CD4-positive, alpha-beta T cell treated with Interleukin-17A for 4 hours (primary cell): ENCODE results near the gene GNAI1.

Experiments
- DNase-seq: peaks from one replicate; pipeline ENCODE4 v3.0.0-alpha.2; 2020; ENCODE audit warnings: mixed read lengths

GNAI1 gene

DNA sequence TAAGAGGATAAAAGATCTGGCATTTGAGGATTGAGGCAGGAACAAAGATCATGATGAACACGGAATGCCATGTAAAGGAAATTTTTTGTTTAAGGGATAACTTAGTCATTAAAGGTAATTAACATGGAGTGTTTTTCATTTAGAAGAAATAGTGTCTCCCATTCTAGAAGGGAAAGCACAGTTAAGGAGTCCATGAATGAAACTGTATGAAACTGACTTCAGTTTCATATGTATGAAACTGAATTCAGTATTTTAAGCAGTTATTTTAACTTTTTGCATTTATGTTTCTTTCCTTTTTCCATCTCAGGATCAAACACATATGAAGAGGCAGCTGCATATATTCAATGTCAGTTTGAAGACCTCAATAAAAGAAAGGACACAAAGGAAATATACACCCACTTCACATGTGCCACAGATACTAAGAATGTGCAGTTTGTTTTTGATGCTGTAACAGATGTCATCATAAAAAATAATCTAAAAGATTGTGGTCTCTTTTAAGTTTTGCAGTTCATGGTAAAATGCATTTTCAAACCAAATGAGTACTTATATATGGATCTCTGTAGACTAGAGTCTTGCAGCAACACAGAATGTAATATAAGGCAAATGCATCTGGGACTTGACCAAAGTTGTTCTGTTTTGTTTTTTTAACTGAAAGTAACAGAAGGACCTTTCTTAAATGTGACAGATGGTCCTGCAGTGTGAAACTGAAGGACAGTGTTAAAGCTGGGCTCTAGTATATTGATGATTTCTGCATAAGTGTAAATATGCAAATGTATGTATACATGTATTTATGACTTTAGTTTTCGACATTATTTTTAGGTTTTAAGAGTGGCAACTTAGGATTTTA lies 82.6 kb downstream of the GNAI1 start:
- DNase-seq, result no peak

DNA sequence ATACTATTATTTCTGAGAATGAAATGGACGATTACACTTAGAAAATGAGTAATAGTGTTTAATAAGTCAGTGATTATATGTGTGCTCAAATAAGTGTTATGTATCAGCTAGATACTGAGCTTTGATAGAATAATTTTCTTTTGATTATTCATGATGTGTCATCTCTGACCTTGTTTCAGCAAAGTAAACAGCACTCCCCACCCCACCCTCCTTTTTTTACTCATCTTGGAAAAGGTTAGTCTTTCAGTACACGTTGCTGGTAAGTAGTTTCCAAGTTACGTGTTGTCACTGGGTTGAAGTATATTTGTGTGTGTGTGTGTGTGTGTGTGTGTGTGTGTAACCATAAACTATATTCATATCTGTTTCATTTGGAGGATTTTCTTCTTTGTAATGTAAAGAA lies 84.1 kb downstream of the GNAI1 start:
- no peak for DNase-seq

DNA sequence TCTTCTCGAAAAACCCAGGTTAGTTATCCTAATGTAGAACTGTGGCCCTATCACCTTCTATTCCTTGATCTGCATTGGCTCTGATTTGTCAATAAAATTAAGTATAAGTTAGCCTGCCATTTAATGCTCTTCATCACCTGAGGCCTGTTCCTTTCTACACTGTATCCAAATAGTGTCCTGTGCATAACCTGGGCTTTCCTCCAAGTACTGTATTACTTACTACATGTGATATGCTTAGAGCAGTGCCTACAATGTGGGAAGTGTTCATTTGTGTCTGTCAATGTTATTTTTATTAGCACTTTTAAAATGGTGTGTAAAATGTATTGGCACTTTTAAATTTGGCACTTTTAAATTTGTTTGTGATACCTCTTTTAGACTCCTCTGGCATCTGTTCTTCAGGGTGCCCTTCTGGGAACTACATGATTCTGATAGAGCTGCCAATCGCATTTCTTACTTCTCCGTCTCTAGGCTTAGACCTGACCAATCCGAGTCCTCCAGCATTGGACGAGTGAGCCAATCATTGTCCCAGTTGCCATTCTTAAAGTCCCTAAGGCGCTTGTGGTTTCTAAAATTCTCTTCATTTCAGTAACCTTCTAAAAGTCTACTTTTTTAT lies 85.5 kb downstream of the GNAI1 start:
- DNase-seq, result no peak

DNA sequence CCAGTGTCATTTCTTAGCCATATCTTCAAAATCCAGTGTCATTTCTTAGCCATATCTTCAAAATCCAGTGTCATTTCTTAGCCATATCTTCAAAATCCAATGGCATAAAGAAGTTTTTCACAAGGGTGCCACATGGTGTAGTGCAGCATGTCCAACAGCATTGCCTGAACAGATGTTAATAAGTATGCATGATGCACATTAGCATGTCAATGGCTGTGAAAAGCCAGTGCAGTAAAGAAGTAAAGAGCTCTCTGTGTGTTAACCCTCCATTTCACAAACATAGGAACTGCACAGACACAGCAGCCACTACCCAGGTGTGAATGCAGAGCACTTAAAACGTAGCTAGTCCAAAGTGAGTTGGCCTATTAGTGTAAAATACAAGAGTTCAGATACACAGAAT lies 89.8 kb downstream of the GNAI1 start:
- no peak for DNase-seq

DNA sequence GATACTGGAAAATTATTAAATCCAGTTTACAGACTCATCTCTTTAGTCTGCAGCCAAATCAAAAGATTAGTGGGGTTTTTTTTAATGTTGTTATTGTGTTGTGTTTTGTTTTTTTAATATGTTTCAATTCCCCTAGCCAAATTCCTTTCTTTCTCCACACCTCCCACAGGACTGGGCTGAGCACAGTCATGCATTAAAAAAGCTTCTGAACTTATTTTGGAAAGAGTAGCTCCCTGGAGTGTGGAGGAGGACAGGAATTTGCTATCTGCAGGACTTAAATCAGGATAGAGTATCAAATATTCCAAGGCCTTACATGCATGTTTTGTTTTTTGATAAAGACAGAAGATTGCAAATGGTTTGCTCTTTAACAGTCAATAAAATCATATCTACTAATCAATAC lies 90.7 kb downstream of the GNAI1 start:
- no peak for DNase-seq

DNA sequence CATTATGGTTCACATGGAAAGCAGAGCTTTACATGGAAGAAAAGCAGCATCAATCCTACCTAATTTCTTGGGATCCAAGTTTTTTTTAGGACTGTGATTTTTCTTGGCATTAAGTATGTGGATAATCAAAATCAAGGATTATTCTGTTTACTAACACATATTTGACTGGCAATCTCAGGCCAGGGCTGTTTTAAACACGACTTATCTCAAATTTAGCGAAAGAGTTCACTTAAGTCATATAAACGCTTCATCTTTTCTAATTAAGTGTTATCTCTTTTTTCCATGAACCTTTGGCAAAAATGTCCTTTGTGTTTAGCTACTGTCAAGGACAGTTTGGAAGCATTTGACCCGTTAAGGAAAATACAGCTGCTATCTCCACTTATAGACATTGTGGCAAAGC lies 92.0 kb downstream of the GNAI1 start:
- DNase-seq, result no peak

DNA sequence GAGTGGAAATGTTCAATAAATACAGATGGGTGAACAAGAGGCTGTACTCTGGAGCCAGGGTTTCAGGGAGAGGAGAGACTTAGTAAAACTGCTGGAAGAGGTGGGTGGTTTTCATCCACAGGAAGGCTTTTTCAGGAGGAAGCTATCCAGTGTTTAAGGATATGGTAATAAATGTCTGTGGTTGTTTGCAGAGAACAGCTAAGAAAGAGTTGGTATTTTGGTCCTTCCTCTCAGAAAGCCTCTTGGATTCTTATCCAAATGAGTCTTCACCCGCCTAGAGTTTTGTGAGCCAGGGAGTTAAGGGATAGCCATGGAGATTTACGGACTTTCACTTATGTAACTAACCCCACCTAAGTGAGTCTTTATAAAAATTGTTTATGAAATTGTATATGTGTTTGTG lies 95.7 kb downstream of the GNAI1 start:
- no peak for DNase-seq

DNA sequence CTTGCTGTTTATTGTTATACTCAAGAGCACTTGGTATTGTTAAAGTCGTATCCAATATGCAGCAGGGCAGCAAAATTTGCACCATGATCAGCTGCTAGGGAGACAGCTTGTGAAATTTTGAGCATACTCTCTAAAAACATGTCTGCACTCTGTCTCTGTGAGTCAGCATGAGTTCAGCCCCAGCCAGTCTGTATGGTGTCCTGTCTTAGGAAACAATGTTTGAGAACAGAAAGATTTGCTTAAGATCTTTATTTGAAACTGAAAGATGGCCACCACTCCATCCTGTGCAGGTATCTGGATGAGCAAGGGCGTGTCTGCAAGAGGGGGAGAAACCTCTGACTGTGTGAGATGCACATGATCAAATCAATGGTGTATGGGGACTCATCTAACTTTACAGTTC lies 97.1 kb downstream of the GNAI1 start:
- no peak for DNase-seq

DNA sequence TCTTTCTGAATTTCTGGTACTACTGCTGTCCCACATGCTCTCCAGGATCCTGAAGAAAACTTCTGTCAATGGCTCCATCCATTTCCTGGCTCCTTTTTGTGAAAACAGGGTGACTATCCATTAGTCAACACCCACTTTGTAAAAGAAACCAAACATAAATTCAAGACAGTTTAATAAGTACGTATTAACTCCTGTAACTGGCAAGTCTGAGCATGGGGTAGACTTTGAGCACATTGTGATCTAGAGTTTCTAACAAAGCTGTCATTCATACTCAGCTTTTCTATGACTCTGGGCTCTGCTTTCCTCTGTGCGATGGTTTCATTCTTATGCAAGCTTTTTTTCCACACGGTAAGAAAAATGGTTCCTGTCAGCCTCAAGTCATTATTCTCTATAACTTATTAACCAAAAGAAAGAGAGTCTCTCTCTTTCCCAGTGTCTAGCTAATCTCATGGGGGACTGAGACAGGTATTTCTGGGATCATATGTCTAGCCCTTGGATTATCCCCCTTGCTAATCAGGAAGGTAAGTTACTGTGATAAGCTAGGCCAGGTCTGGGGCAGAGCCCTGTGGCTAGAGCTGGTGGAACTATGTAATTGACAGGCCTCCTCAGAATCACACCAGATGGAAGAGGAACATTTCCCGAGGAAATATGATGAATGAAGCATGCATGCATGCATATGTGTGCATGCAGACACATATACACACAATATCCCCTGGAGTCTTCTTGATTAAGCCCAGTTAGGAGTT lies 98.5 kb downstream of the GNAI1 start:
- no peak for DNase-seq

DNA sequence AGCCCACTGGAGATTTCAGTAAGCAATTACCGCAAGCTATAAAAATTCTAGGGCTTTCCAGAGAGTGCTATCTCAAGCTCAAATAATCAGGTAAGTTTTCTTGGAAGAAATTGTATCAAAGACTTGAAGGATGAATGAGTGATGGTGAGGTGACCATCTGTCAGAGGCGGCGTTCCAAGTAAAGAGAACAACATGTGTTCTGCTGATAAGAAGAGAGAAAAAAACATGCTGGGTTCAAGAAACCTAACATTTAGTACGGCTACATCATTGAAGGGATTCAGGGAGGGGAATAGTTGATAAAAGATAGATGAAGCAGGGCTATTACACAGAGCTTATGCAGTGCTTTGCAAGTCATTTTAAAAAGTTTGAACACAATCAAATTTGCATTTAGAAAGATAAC lies 100.7 kb downstream of the GNAI1 start:
- no peak for DNase-seq

DNA sequence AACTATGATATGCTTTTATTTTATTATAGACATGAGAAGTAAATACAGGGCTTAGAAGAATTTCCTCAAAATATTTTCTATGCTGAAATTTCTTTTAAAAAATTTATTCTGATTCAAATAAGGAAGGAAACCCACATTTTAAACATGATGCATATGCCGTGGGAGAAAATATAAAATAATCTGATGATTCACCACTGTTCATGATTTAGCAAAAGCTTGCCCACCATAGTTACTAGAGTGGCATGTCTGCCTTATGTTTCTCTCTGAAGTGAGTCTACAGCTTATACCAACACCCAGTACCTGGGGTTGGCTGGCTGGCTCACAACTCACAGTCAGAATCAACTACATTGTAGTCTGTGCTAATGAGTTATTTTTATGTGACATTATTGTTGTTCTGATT lies 102.0 kb downstream of the GNAI1 start:
- DNase-seq, result no peak

DNA sequence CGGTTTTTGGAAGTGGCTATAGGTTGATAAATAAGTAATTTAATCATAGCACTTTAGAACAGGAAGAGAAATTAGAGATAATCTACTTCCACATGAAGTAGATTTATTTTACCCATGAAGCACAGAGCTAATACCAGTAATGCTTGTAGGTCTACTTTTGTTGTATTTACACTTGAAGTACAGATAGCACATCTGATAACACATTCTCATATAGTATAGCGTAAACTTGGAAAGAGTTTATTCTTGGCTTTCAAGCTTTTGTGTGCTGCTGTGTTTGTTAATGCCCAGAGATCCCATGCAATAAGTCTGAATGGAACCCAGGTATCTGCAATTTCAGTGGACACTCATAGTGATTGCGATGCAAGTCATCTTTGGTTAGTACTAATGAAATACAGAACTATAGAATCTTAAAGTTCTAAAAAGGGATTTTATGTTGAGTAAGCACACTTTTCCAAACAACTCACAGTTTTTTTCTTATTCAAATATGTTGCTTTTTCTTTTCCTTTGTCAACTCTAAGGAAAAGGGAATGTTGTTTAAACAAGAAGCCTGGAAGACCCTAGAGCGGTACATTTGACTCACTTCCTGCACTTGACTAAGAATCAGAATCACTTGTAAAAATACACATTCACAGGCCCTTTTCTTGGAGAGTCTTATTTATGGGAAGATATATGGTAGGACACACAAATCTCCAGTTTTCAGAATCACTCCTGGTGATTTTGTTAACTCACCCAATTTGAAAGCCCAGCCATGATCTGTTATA lies 105.8 kb downstream of the GNAI1 start:
- DNase-seq, result no peak

DNA sequence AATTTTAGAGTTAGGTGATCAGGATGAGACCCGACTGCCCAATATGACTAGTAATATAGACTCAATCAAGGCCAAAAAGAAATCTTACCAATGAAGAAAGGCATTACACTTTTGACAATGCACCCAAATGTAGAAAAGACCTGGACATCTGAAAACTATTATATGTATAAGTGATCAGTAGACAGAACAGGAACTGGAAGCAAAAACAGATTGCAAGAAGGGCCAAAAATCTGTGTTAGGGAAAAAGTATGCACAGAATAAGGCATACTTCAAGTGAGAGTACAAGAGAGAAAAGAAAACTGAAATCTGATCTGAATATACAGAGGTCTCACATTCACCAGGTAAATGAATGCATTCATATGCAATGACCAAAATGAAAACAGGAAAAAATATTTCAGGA lies 107.0 kb downstream of the GNAI1 start:
- DNase-seq, result no peak

DNA sequence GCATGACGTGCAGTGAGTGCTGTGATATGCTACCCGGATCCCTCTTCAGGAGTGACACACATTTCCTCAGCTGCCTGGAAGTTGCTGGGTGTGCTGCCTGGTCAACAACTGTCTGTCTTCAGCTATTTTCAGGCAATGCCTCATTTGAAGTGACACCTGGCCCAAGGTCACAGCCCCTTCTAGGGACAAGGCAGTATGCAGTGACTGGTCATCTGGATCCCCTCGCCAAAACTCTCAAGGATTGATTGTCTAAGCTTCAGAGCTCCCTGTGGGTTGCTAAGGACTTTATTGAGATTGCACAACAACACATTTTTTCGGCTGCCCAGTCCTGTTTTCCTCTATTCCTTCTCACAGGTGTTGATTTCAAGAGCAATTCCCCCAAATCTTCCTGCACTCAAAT lies 108.8 kb downstream of the GNAI1 start:
- DNase-seq, result no peak

DNA sequence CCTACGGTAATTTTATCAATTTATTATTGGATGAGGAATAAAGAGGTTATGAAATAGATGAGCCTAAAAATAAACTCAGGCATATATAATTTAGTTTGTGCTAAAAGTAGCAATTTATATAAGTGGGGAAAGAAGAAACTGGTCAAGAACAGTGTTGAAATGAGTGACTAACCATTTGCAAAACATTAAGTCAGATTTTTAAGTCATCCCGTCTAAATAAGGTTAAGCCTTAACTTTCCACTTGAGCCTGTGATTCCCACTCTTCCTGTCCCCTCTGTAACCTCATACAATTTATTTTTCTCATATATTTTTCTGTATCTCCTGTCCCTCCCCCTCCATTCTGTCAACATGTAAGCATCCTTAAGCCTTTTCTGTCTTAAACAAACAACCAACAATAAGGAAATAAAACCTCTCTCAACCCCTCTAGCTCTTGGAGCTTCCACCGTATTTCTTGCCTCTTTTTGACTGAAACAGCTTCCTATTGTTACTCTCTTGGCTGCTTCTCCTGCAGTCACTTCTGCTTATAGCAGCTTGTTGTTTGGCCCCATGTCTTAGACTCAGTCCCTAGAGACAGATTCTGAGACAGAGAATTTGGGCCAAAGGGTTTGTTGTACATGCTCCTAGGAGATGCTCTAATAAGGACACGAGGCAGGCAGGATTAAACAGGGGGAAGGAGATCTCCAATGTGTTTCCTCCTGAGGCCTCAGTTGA lies 109.7 kb downstream of the GNAI1 start:
- DNase-seq, result no peak

DNA sequence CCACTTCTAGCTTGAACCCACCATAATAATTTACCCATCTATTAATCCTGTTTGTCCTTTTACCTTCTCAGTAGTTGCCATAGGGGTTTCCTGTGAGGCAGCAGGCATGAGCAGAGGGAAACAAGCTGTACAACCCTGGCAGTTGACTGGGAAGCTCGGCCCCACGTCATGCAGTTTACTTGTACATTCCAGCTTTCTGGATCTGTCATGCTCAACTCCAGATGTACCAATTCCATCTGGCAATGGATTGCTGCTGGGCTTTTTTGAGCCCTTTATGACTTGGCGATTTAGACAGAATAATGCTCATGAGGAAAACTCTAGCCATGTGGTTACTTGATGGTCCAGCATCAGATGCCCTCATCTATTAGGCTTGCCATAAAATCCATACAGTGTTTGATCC lies 112.5 kb downstream of the GNAI1 start:
- no peak for DNase-seq

DNA sequence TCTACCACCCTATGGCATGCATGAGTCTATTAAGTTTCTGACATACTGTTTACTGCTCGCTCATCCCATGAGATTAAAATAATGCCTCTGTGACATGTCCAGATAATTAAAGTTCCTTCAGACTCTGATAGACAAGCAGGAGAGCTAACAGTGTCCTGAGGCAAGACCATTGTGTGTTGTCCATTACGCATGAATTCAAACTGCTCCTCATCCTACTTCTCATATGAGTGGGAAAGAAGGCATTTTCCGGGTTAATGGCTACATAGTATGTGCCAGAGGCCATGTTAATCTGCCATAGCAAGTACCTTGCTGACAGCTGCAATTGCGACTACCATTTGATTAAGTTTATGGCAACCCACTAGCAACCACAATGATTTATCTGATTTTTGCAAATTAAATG lies 113.3 kb downstream of the GNAI1 start:
- DNase-seq, result no peak

DNA sequence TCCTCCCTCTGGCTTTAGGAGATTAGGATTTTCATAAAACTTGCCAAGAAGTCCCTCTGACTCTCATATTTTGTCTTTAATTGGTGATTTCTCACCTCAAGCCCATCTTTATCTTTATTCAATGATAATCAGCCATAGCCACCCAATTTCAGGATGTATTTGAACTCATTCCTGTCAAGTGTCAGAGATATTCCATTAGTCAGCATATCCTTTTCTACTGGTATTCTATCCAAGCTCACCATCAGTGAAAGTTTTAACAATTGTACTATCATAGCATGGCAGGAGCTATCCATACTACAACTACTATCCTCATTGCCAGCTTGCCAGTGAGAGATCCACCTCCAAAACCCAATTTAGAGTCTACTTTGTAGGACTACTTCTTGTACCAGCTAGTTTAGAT lies 114.6 kb downstream of the GNAI1 start:
- no peak for DNase-seq

DNA sequence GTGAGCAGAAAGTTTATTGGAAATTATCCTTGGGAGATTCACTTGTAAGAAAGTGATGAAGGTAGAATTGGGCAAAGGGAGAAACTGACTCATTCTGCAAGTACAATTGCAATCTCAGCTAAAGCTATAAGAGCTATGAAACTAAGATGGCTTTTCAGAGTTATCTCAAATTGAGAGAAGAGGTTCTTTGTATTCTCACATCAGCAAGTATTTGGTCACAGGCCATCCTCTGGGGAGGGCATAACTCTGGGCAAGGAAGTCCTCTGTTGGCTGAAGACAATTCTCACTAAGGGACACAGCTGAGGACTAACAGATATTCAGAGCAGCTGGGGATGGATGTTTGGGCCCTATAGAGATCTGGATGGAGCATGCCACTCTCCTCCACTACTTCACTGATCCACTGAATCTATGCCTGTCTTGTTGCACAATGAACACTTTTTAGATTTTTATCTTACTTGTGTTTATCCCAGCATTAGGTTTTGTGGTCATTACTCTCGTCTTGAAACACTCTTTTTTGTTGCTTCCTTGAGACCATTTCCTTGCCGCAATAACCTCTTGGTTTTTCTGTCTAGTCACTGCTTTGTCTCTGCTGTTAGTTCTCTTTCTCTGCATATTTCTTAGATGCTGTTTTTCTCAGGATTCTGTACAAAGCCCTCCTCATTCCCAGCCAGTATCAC lies 115.1 kb downstream of the GNAI1 start:
- no peak for DNase-seq

DNA sequence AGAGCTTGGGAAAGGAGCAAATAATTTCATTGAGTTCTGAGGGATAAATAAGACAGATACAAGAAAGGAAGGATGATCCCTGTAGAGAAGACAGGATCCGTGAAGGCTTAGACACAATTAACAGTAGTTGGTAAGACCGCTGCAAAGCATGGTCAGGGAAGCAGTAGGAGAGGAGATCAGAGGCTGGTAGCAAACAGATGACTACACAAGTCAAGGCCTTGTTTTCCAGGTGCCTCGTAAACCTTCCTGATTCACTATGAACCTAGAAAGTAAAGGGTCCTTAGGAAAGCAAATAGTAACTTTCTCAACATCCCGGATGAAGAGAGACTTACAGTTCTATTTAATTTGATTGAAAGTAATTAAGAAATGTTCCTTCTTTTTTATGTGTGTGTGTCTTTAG lies 118.6 kb downstream of the GNAI1 start:
- DNase-seq, result no peak

DNA sequence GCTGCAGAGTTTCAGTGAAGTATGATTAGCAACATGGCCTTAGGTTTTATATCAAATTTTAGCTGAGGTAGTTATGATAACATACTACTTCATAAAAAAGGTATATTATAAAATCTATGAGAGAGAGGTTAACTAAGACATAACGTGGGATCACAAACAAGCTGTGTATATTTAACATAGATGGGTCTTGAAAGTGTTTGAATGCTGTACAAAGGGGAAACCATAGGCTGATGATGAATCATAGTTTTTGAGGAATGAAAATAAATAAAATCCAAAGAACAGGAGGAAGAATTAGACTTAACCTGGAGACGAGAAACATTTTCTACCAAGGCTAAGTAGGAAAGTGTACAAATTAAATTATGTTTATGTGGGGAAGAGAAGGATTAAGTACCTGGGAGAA lies 119.0 kb downstream of the GNAI1 start:
- DNase-seq, result no peak

DNA sequence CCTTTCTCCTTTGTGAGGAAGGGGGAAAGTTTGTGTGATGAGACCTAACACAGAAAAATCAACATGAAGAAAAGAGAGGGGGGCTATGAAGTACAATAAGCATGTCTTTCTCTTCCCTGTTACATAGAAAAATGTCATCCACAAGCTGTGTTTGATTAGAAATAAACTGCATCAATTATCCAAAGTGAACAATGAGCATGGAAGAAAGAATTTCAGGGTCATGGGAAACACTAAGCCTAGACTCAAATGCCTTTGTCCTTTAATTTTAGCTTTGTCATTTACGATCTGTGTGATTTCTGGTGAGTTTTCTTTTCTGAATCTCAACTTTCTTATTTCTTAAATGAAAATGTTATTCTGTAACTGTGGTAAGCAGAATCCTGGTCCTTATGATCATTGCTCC lies 121.0 kb downstream of the GNAI1 start:
- DNase-seq, result no peak
